H1 (cell line): ENCODE measurements around the gene THAP9. TPM values are rescaled to one million over a fixed set of nuclear protein-coding genes. Genes with fewer than 3 reads are reported as not detected.

Experiments used
- CHD7 ChIP-seq: fragments of 300-600 bp; sonication (generic); IDR thresholded peaks from 2 replicates; pipeline ENCODE4 v1.7.1; 2012; ENCODE audit warnings: low read length, moderate library complexity, mild to moderate bottlenecking, inconsistent platforms; ENCODE audit not compliant: insufficient replicate concordance
- SIX5 ChIP-seq: IDR thresholded peaks from 2 replicates; pipeline ENCODE4 v1.6.1; 2011; ENCODE audit warnings: mild to moderate bottlenecking, low read depth, low read length
- YY1 ChIP-seq: IDR thresholded peaks from 2 replicates; pipeline ENCODE4 v1.6.1; 2011; ENCODE audit warnings: low read depth, mild to moderate bottlenecking, low read length
- polyA plus RNA-seq, 7 experiments: library from polyadenylated mRNA; depleted of rRNA in 3 of 7; stranded (reverse) in 5 of 7; unstranded in 2 of 7; fragments of >200 nt in 5 of 7; fragments of 200-250 nt in 2 of 7; gene quantifications; 1 replicate in 5 of 7; 2 replicates in 1 of 7; 4 replicates in 1 of 7; pipeline versions ENCODE4 v1.2.1 to v1.2.3, GENCODE V29; 2011 to 2013; ENCODE audit warnings: missing spikeins in 2 of 7, mixed read lengths in 2 of 7
- total RNA-seq: library from RNA; stranded (reverse); fragmentation: NEBNext Ultra II Directional; extraction: Animal tissue kit (Norgen Biotek cat#: 25700); gene quantifications from 2 replicates; pipeline ENCODE4 v1.2.1, GENCODE V29; 2021

THAP9 gene
- total and polyA plus RNA-seq, 2 of the 8 experiments (the other 6 are each of a cell fraction or from before 2014, with no cell fraction given), result 6.1 to 13.2 TPM

- TF ChIP-seq CHD7 (no peak), SIX5 (no peak), YY1 (no peak)
These were observed 32.0 kb upstream of the THAP9 start (continued) for GRCh38 chr4:82868572-82868971.
